GM18520 (cell line): ENCODE data around the gene KRTAP9-8.
"Not testable (repeated sequence)": the region's sequence is repeated elsewhere in the genome, so short reads cannot be mapped to it uniquely, and the experiment has no call there.

ENCODE experiments used
- ATAC-seq: cut with Tn5 transposase; IDR thresholded peaks from one replicate; pipeline ENCODE4 v1.9.1; 2021; ENCODE audit not compliant: unreplicated experiment

The KRTAP9-8 gene

DNA sequence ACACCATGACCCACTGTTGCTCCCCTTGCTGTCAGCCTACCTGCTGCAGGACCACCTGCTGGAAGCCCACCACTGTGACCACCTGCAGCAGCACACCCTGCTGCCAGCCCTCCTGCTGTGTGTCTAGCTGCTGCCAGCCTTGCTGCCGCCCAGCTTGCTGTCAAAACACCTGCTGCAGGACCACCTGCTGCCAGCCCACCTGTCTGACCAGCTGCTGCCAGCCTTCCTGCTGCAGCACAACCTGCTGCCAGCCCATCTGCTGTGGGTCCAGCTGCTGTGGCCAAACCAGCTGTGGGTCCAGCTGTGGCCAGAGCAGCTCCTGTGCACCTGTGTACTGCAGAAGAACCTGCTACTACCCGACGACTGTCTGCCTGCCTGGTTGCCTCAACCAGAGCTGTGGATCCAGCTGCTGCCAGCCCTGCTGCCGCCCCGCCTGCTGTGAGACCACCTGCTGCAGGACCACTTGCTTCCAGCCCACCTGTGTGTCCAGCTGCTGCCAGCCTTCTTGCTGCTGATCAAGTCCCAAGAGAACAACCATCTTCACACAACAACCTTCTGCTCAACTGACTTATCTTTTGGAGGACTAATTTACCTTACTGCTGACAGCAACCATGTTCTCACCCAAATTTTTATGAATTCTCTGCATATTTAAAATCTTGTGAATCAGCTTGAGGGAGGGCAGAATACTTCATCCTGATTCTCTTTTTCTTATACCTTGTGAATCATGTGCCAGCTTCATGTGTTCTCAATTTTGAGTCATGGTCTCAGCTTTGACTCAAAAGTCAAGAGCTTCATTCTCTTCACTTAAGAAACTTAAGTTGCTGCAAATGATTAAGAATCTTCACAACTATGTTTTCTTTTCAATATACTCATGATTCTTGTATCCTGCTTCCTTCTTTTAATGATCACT, 17.8 kb downstream of the KRTAP9-8 start, which contains the start of gene KRTAP9-9:
Gene KRTAP9-9 (plus strand): TSS at position 4 of the 910 bp plus-strand sequence.
- not testable (repeated sequence) for ATAC-seq

DNA sequence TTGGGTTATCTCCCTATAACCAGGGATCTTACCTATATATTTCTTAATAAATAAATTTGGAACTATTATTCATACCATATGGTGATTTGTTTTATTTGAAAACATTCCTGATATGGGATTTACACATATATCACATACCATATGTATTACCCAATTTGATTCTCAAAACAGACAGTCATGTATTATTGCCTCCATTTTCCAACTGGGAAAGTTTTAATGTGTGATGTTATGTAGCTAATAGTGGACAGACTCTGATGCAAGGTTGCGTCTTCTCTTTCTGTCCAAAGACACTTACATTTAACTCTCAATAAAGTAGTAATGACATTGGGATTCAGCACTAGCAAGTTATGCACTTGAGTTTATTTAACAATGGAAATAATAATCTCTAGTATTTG, 18.5 kb downstream of the KRTAP9-8 start:
- ATAC-seq, result no peak

DNA sequence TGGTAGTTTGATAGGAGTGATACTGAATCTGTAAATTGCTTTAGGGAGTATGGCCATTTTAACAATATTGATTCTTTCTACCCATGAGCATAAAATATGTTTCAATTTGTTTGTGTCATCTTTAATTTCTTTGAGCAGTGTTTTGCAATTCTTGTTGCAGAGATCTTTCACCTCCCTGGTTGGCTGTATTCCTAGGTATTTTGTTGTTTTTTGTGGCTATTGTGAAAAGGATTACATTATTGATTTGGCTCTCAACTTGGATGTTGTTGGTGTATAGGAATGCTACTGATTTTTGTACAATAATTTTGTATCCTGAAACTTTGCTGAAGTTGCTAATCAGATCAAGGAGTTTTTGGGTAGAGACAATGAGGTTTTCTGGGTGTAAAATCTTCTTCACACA, 20.6 kb downstream of the KRTAP9-8 start:
- ATAC-seq, result no peak

DNA sequence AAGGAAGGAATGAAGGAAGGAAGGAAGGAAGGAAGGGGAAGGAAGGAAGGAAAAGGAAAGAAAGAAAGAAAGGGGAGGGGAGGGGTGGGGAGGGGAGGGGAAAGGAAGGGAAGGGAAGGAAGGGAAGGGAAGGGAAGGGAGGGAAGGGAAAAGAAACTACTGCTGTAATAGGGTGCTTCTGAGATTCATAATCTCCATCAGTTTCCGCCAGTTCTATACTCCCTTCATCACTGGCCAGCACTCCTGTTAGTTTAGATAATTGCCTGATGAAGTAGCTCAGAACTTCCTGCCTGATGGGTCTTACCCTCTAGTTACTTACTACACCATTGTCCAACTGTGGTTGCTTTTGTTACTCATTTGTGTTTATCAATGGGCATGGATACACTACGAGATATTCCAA, 25.4 kb downstream of the KRTAP9-8 start:
- no peak for ATAC-seq

DNA sequence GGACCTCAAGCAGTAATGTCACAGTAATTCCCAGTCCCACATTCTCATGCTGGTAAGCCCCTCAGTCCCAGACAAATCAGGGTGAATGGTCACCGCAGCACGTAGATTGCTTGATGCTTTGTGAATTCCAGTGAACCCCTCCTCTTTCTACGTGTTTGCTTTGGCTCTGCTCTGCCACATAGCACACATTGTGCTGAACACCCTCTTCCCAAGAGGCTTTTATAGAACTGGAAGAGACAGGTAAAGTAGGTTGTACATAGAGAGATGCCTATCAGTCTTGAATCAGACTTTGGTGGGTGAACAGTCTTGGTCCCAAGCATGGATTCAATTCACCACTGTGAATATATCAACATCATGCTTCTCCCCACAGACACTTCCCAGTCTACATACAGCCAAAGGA, 26.8 kb downstream of the KRTAP9-8 start:
- ATAC-seq, result no peak

DNA sequence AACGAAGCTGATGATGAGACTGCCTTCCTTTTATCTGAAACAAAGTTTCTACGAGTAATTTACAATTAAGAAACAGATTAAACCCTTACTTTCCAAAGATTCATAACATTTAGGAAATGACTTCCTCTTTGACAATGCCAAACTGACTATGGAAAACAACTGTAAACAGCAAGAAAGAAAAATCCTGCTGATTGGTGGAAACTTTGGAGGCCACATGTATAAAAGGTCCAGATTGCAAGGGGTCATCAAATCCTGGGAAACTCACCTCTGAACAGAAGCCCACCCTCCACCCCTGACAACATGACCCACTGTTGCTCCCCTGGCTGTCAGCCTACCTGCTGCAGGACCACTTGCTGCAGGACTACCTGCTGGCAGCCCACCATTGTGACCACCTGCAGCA, 27.3 kb downstream of the KRTAP9-8 start, which contains the start of gene KRTAP9-6:
Gene KRTAP9-6 (plus strand): TSS at position 301 of the 400 bp plus-strand sequence. CDS start 0 bp downstream, at position 301.
- no peak for ATAC-seq

DNA sequence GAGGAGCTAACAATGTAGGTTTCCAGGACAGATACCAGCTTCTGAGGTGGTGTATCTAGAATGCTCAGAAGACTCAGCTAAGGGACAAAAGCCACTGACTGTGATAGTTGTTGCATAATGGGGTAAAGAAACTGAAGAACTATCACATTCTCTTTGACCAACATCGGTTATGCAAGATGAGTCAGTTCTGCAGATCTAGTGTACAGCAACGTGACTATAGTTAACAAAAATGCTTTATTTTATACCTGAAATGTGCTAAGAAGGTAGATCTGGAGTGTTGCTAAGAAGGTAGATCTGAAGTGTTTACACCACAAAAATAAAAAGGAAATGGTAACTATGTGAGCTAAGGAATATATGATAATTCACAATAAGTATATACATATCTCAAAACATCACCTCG, 29.9 kb downstream of the KRTAP9-8 start:
- ATAC-seq, result no peak

DNA sequence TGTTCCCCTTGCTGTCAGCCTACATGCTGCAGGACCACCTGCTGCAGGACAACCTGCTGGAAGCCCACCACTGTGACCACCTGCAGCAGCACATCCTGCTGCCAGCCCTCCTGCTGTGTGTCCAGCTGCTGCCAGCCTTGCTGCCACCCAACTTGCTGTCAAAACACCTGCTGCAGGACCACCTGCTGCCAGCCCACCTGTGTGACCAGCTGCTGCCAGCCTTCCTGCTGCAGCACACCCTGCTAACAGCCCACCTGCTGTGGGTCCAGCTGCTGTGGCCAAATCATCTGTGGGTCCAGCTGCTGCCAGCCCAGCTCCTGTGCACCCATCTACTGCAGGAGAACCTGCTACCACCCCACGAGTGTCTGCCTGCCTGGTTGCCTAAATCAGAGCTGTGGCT, 33.5 kb downstream of the KRTAP9-8 start:
- not testable (repeated sequence) for ATAC-seq

DNA sequence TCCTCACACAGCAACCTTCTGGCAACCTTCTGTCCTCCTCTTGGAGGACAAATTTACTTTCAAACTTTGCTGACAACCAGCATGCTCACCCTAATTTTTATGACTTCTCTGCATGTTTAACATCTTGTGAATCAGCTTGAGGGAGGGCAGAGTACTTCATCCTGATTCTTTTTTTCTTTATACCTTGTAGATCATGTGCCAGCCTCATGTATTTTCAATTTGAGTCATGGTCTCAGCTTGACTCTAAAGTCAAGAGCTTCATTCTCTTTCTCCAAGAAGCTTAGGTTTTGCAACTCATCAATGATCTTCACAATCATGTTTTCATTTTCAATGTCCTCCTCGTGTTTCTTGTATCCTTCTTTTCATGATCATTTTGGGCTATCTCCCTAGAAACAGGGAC, 34.1 kb downstream of the KRTAP9-8 start:
- ATAC-seq, result no peak

DNA sequence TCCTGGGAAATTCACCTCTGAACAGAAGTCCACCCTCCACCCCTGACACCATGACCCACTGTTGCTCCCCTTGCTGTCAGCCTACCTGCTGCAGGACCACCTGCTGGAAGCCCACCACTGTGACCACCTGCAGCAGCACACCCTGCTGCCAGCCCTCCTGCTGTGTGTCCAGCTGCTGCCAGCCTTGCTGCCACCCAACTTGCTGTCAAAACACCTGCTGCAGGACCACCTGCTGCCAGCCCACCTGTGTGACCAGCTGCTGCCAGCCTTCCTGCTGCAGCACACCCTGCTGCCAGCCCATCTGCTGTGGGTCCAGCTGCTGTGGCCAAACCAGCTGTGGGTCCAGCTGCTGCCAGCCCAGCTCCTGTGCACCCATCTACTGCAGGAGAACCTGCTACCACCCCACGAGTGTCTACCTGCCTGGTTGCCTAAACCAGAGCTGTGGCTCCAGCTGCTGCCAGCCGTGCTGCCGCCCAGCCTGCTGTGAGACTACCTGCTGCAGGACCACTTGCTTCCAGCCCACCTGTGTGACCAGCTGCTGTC, 37.9 kb downstream of the KRTAP9-8 start, which contains the start of gene KRTAP9-7:
Gene KRTAP9-7 (plus strand): TSS at position 51 of the 543 bp plus-strand sequence. CDS start 0 bp downstream, at position 51.
- ATAC-seq, result not testable (repeated sequence)

DNA sequence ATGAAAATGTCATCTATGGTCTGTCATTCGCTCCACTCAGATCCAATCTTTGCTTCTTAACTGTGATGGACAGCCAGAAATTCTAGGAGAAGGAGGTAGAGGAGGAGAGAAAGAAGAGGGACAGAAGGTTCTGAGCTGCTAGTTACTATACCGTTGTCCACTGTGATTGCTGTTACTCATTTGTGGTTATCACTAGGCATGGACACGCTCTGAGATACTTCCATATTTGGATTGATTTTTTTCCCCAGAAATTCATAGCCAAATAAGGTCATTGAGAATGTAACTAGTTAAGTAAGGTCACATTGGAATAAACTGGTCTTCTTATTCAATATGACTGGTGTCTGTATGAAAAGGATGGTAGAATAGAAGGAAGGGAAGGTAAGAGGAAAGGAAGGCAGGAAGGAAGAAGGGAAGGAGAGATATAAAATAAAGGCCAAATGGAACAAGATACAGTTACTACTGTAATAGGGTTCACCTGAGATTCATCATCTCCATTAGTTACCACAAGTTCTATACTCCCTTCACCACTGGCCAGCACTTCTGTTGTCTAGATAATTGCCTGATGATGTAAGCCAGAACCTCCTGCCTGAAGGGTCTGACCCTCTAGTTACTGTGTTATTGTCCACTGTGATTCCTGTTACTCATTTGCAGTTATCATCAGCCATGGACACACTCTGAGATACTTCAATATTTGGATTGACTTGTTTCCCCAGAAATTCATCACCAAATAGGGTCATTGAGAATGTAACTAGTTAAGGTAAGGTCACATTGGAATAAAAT, 40.6 kb downstream of the KRTAP9-8 start:
- ATAC-seq, result no peak

DNA sequence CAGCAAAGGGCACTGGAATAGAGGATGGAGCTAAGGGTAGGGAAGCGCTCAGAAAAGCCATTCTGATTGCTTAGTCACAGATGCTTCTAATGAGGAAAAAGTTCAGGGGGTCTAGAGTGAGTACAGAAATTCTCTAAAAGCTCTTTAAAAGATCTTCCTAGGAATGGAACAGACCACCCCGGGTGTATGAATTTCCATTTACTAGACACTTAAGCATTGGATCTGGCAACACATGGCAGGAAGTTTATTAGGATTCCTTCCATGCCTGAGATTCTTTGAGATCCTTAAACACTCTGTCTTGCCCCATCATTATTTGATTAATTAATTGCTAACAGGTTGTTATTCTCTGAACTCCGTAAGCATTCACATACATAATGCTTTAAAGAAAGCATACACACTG, 46.2 kb downstream of the KRTAP9-8 start:
- ATAC-seq, result no peak

DNA sequence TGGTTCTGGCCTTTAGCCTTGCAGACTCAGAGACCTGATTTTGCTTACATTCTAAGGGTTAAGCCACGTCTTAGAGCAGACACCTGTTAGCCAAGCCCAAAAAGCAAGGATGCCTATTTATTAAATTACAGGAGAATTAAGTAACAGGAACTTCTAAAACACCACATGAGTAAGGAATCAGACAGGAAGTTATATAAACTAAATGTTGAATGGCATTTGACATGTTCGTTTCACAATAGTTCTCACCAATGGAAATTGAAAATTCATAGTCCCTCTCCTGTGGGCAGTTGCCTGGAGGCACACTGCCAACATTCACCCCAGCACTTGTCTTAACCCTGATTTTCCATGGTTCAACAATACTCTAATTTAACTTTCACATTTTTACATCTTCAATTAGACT, 46.7 kb downstream of the KRTAP9-8 start:
- ATAC-seq, result no peak

DNA sequence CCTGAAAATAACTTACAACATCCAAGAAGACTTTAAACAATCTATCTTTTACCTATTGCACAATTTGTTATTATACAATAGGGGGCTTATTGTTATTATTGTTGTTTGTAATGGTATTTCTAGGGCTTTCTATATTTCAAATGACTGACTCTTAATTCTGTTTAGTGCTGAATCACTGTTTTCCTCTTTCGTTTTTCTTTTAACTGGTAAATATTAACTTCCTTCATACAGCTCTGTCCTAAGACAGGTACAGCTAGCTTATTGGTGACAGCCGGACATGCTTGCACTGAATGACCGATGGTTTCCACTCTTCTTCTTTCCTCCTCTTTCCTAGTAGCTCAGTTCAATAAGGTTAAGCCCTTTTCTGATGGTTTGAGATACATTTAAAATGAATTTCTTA, 49.3 kb downstream of the KRTAP9-8 start:
- no peak for ATAC-seq
